K562 (cell line): ENCODE results near the gene PHTF1. TPM values are rescaled to one million over a fixed set of nuclear protein-coding genes. Genes with fewer than 3 reads are reported as not detected.

ENCODE experiments used
- ARID3A ChIP-seq: IDR thresholded peaks from 2 replicates; pipeline ENCODE4 v1.6.1; 2012; ENCODE audit warnings: low read depth, low read length, improper control_type of control experiment, borderline replicate concordance
- BCL6 ChIP-seq: fragments of 250-450 bp; sonication (Bioruptor Pico); IDR thresholded peaks from 2 replicates; pipeline ENCODE4 v1.4.0; 2020
- BCOR ChIP-seq: fragments of 450-650 bp; IDR thresholded peaks from 2 replicates; pipeline ENCODE4 v1.6.1; 2016
- CBX5 ChIP-seq: IDR thresholded peaks from 2 replicates; pipeline ENCODE4 v1.6.1; 2014; ENCODE audit warnings: low read depth, borderline replicate concordance
- CTBP1 ChIP-seq: fragments of 450-650 bp; IDR thresholded peaks from 2 replicates; pipeline ENCODE4 v1.6.1; 2016; ENCODE audit warnings: borderline replicate concordance
- ETV1 ChIP-seq: fragments of 450-650 bp; conservative IDR thresholded peaks from 2 replicates; pipeline ENCODE4 v1.6.1; 2016; ENCODE audit warnings: missing genetic modification characterization, control low read depth, low read depth, missing compliant biosample characterization
- FOSL1 ChIP-seq: fragments of 200-800 bp; sonication (Bioruptor generic); conservative IDR thresholded peaks from 2 replicates; pipeline ENCODE4 v1.6.1; 2016; ENCODE audit warnings: missing genetic modification characterization, missing compliant biosample characterization
- HMBOX1 ChIP-seq: sonication (generic); IDR thresholded peaks from 2 replicates; pipeline ENCODE4 v1.6.1; 2016
- HSF4 ChIP-seq: fragments of 250-450 bp; sonication (Bioruptor Pico); IDR thresholded peaks from 2 replicates; pipeline ENCODE4 v2.1.2; 2022; ENCODE audit warnings: mild to moderate bottlenecking, moderate library complexity, borderline replicate concordance
- ID3 ChIP-seq, 2 experiments: fragments of 250-450 bp in 1 of 2; fragments of 450-650 bp in 1 of 2; sonication (Bioruptor Pico) in 1 of 2; IDR thresholded peaks; 2 replicates each; pipeline versions ENCODE4 v1.6.1 to v1.8.0; 2016 to 2021; ENCODE audit warnings: mild to moderate bottlenecking in 2 of 2, moderate library complexity in 2 of 2, missing compliant biosample characterization in 1 of 2, missing genetic modification characterization in 1 of 2
- ILK ChIP-seq: fragments of 450-650 bp; IDR thresholded peaks from 2 replicates; pipeline ENCODE4 v1.6.1; 2016; ENCODE audit warnings: missing genetic modification characterization, low read depth, mild to moderate bottlenecking, missing compliant biosample characterization, moderate library complexity, borderline replicate concordance
- MXD1 ChIP-seq: fragments of 250-450 bp; sonication (Bioruptor Pico); IDR thresholded peaks from 2 replicates; pipeline ENCODE4 v1.8.0; 2021; ENCODE audit warnings: borderline replicate concordance, mild to moderate bottlenecking, moderate library complexity; ENCODE audit not compliant: poor library complexity, severe bottlenecking
- RAD21 ChIP-seq, 2 experiments: fragments of 250-450 bp in 1 of 2; fragments of 450-650 bp in 1 of 2; sonication (Bioruptor Pico) in 1 of 2; formaldehyde crosslinking in 1 of 2; IDR thresholded peaks in 1 of 2; conservative IDR thresholded peaks in 1 of 2; 2 replicates each; pipeline versions ENCODE4 v1.4.0 to v1.8.0; 2020 to 2022; ENCODE audit warnings: mild to moderate bottlenecking in 2 of 2, moderate library complexity in 1 of 2
- SMAD2 ChIP-seq: fragments of 150-350 bp; IDR thresholded peaks from 2 replicates; pipeline ENCODE4 v1.6.1; 2014; ENCODE audit warnings: low read depth, mild to moderate bottlenecking, low read length
- THRAP3 ChIP-seq: fragments of 450-650 bp; IDR thresholded peaks from 2 replicates; pipeline ENCODE4 v1.6.1; 2016; ENCODE audit warnings: mild to moderate bottlenecking, inconsistent platforms, borderline replicate concordance
- XRCC5 ChIP-seq: fragments of 200-400 bp; formaldehyde crosslinking; IDR thresholded peaks from 2 replicates; pipeline ENCODE4 v1.6.1; 2017; ENCODE audit warnings: low read depth, mild to moderate bottlenecking, low read length
- ZFPM2 ChIP-seq: fragments of 250-450 bp; sonication (Bioruptor Pico); IDR thresholded peaks from 2 replicates; pipeline ENCODE4 v1.5.1; 2022; ENCODE audit warnings: mild to moderate bottlenecking
- ZKSCAN8 ChIP-seq: fragments of 200-800 bp; sonication (Bioruptor generic); IDR thresholded peaks from 2 replicates; pipeline ENCODE4 v1.6.1; 2016; ENCODE audit warnings: missing genetic modification characterization, missing compliant biosample characterization
- ZNF133 ChIP-seq: fragments of 250-450 bp; sonication (Bioruptor Pico); IDR thresholded peaks from 2 replicates; pipeline ENCODE4 v1.4.0; 2020; ENCODE audit warnings: mild to moderate bottlenecking
- ZNF280B ChIP-seq: fragments of 250-450 bp; sonication (Bioruptor Pico); IDR thresholded peaks from 2 replicates; pipeline ENCODE4 v1.5.1; 2021; ENCODE audit warnings: mild to moderate bottlenecking
- polyA plus RNA-seq, 8 experiments: library from polyadenylated mRNA; depleted of rRNA in 4 of 8; stranded (reverse) in 5 of 8; unstranded in 3 of 8; fragments of >200 nt; fragmentation: Nextera tagmentation in 2 of 8; fragmentation: Illumina TruSeq in 1 of 8; extraction: Ambion mirVana in 2 of 8; extraction: Trizol in 1 of 8; gene quantifications; 2 replicates each; pipeline versions ENCODE4 v1.2.1 to v1.2.3, GENCODE V29; 2011 to 2014; ENCODE audit warnings: inconsistent platforms in 1 of 8, missing spikeins in 1 of 8
- total RNA-seq, 7 experiments: library from RNA; depleted of rRNA in 6 of 7; stranded (reverse); fragments of >200 nt in 6 of 7; fragmentation: Illumina TruSeq in 2 of 7; extraction: Trizol in 2 of 7; gene quantifications; 2 replicates each; pipeline versions ENCODE4 v1.2.1 to v1.2.3, GENCODE V29; 2011 to 2021; ENCODE audit warnings: low replicate concordance in 1 of 7

Gene PHTF1
- total and polyA plus RNA-seq, 9 of the 15 experiments (the other 6 are each of a cell fraction or from before 2014, with no cell fraction given): 8.4 to 36.2 (median 23.0) TPM

- TF ChIP-seq HMBOX1 (no peak), HSF4 (no peak), ID3 (CRISPR knock-in tag; IDR thresholded peaks at IDR 0.05) (no peak), ID3 (tag; IDR thresholded peaks at IDR 0.05) (peak; percentile 66; the same call in 1 of the 2 replicates), XRCC5 (no peak), ZNF133 (CRISPR knock-in tag) (no peak), CBX5 (no peak), CTBP1 (peak; percentile 64), FOSL1 (peak; percentile 84), BCOR (0 out of 2 replicates have a peak, but pooled peaks have one; percentile 43), ILK (tag) (no peak), SMAD2 (no peak), RAD21 (CRISPR knock-in tag; conservative IDR thresholded peaks at IDR 0.05 in 1 of 2, IDR thresholded peaks at IDR 0.05 in 1 of 2) (peak in 1 of 2 experiments; percentile 11; a peak in 1 of 4 replicates), BCL6 (CRISPR knock-in tag) (no peak), ZKSCAN8 (CRISPR knock-in tag) (0 out of 2 replicates have a peak, but pooled peaks have one; percentile 9), ZFPM2 (CRISPR knock-in tag) (no peak), MXD1 (CRISPR knock-in tag) (no peak), ARID3A (no peak), ZNF280B (CRISPR knock-in tag) (no peak), THRAP3 (0 out of 2 replicates have a peak, but pooled peaks have one; percentile 68), ETV1 (tag) (no peak; the same call in 1 of the 2 replicates)
Measured at GRCh38 chr1:113759333-113760101, at the start of gene PHTF1 (continued).
